ENCODE measurements around the gene KCTD2. TPM values are rescaled to one million over a fixed set of nuclear protein-coding genes. Genes with fewer than 3 reads are reported as not detected.

The KCTD2 gene
- total RNA-seq, 4 donors from 2014 or later, result 29.4 to 51.1 (median 41.8) TPM

DNA sequence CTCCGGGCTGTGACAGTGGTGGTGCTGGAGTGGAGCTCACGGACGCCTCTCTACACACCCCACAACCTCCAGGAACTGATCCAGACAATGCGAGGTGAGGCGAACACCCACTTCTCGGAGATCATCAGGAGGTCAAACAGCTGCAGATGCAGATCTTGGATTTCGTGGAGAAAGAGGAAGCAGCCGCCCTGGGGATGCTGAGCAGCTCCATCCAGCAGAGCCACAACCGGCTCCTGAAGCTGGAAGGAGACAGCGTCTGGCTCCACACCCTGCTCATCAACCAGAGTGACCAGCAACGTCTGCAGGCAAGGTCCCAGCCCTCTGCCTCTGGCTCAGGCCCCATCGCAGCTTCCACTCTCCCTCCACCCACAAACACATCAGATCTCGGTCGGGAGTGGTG lies 27.5 kb downstream of the KCTD2 start:
- Histone ChIP-seq H3K27ac (no peak overlapping the region), H3K4me3 (no peak overlapping the region)

GRCh38 chr17:75075597-75076336 lies 28.7 kb downstream of the KCTD2 start:
- H3K9me3 ChIP-seq, result no peaks in the 10 kb centered on the region
- no peak overlapping the region for H3K27ac ChIP-seq
- TF ChIP-seq POLR2A (IDR thresholded peaks at IDR 0.05), result no peak
- TF ChIP-seq CTCF (IDR thresholded peaks at IDR 0.05 in 4 of 5, conservative IDR thresholded peaks at IDR 0.05 in 1 of 5), result no peak
- no peaks in the 10 kb centered on the region for H3K36me3 ChIP-seq
- in situ Hi-C loops (cut with MboI; ENCODE audit: low sequenced_read_pairs in 4 of 4), result no loop called here
- DNase-seq (no peak), ATAC-seq (no peak)
- intact Hi-C loops (cut with DNase I; ENCODE audit: low total_unique reads), result no loop called here
- H3K27me3 ChIP-seq, result no peaks in the 10 kb centered on the region
- no peak overlapping the region for H3K4me3 ChIP-seq
- H3K4me1 ChIP-seq, result peaks cover 20 to 30% of the 10 kb centered on the region in 2 donors

More for the DNA sequence above, 27.5 kb downstream of the KCTD2 start:
- no peaks in the 10 kb centered on the region for H3K36me3 ChIP-seq
- no peaks in the 10 kb centered on the region for H3K9me3 ChIP-seq
- DNase-seq, result no peak
- in situ Hi-C loops (cut with MboI; ENCODE audit: low sequenced_read_pairs in 4 of 4), result no loop called here
- H3K4me1 ChIP-seq, result peaks cover 20 to 27% of the 10 kb centered on the region in 2 donors
- intact Hi-C loops (cut with DNase I; ENCODE audit: low total_unique reads), result no loop called here
- ATAC-seq, result no peak
- TF ChIP-seq POLR2A (IDR thresholded peaks at IDR 0.05), result no peak
- no peak for TF ChIP-seq CTCF (IDR thresholded peaks at IDR 0.05 in 4 of 5, conservative IDR thresholded peaks at IDR 0.05 in 1 of 5)
- no peaks in the 10 kb centered on the region for H3K27me3 ChIP-seq

DNA sequence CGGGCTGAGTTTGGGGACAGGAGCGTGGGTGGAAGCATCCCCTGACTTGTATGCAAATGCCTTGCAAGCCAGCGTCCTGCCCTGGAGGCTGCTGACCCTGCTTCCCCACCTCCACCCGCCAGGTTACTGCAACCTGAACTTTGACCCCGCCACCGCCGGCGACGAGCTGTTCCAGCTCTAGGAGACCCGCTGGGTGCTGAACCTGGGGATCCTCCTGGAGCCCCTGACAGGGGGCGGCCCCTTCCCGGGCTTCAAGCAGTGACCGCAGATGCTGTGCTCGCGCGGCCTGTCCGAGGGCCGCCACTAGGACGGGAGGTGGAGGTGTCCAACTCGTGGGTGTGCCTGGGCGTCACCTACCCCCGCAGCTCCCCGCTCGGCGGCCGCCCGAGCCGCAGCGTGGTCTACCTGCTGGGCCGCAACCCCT lies 30.1 kb downstream of the KCTD2 start:
- intact Hi-C loops (cut with DNase I; ENCODE audit: low total_unique reads), result no loop called here
- Histone ChIP-seq H3K36me3 (no peaks in the 10 kb centered on the region), H3K27ac (peak overlapping the region; percentile 65 to 79 (median 78)), H3K27me3 (no peaks in the 10 kb centered on the region), H3K9me3 (no peaks in the 10 kb centered on the region), H3K4me1 (peaks cover 14 to 29% of the 10 kb centered on the region in 2 donors), H3K4me3 (peak overlapping the region; percentile 54 to 81 (median 62))
- ATAC-seq (no peak), DNase-seq (no peak)
- TF ChIP-seq POLR2A (IDR thresholded peaks at IDR 0.05) (no peak), CTCF (IDR thresholded peaks at IDR 0.05 in 4 of 5, conservative IDR thresholded peaks at IDR 0.05 in 1 of 5) (no peak)
- in situ Hi-C loops (cut with MboI; ENCODE audit: low sequenced_read_pairs in 4 of 4), result no loop called here

- TF ChIP-seq POLR2A (IDR thresholded peaks at IDR 0.05), result no peak
- TF ChIP-seq CTCF (IDR thresholded peaks at IDR 0.05 in 4 of 5, conservative IDR thresholded peaks at IDR 0.05 in 1 of 5), result peak in 3 of 5 experiments; percentile 11 to 36 (median 15)
- DNase-seq, result peak; percentile 46 to 70
- Histone ChIP-seq H3K36me3 (no peaks in the 10 kb centered on the region), H3K27ac (peak overlapping the region; percentile 65 to 79 (median 78)), H3K4me1 (peaks cover 13 to 23% of the 10 kb centered on the region in 2 donors), H3K4me3 (peak overlapping the region; percentile 54 to 81 (median 62)), H3K27me3 (no peaks in the 10 kb centered on the region), H3K9me3 (no peaks in the 10 kb centered on the region)
- intact Hi-C loops (cut with DNase I; ENCODE audit: low total_unique reads) (no loop called here), in situ Hi-C loops (cut with MboI; ENCODE audit: low sequenced_read_pairs in 4 of 4) (no loop called here)
- peak; percentile 75 to 82 for ATAC-seq
Observed at GRCh38 chr17:75077496-75078283, 30.7 kb downstream of the KCTD2 start.
